GM19240 (cell line): ENCODE measurements around the gene OR52J3.
"Not testable (repeated sequence)": the region's sequence is repeated elsewhere in the genome, so short reads cannot be mapped to it uniquely, and the experiment has no call there.

Experiments
- DNase-seq: peaks from one replicate; pipeline ENCODE4 v3.0.0; 2011; ENCODE audit warnings: low spot score; ENCODE audit not compliant: insufficient read length

The OR52J3 gene

GRCh38 chr11:5046226-5046625 lies at the start of gene OR52J3:
OR52J3 (plus strand) TSS chr11:5046526; CDS start chr11:5046526, 0 bp downstream.
- no peak for DNase-seq

GRCh38 chr11:5004424-5005274 lies 41.7 kb upstream of the OR52J3 start:
- DNase-seq = no peak

- DNase-seq = no peak
Observed at GRCh38 chr11:5007561-5007960, 38.8 kb upstream of the OR52J3 start.

GRCh38 chr11:5011254-5011653 lies 35.1 kb upstream of the OR52J3 start:
- DNase-seq = no peak

GRCh38 chr11:5013012-5013411 lies 33.3 kb upstream of the OR52J3 start:
- DNase-seq = no peak

GRCh38 chr11:5021996-5022395 lies 24.3 kb upstream of the OR52J3 start:
- no peak for DNase-seq

GRCh38 chr11:5036669-5037068 lies 9.7 kb upstream of the OR52J3 start:
- DNase-seq = no peak

GRCh38 chr11:5037926-5038325 lies 8.4 kb upstream of the OR52J3 start:
- no peak for DNase-seq

GRCh38 chr11:5038341-5038740 lies 8.0 kb upstream of the OR52J3 start:
- no peak for DNase-seq

- no peak for DNase-seq
Observed at GRCh38 chr11:5040876-5041275, 5.5 kb upstream of the OR52J3 start.

- no peak for DNase-seq
Observed at GRCh38 chr11:5042091-5042490, 4.2 kb upstream of the OR52J3 start.

- no peak for DNase-seq
Observed at GRCh38 chr11:5043380-5043779, 2.9 kb upstream of the OR52J3 start.

- no peak for DNase-seq
Observed at GRCh38 chr11:5046754-5047330, 516 bp downstream of the OR52J3 start.

GRCh38 chr11:5058679-5059078 lies 12.4 kb downstream of the OR52J3 start:
- DNase-seq = not testable (repeated sequence)

- DNase-seq = no peak
Observed at GRCh38 chr11:5059391-5059790, 13.1 kb downstream of the OR52J3 start, which contains the start of gene OR52E2. OR52E2 (minus strand) TSS chr11:5059627; CDS start chr11:5059627, 0 bp downstream.

GRCh38 chr11:5065027-5065426 lies 18.7 kb downstream of the OR52J3 start:
- no peak for DNase-seq

- DNase-seq = no peak
Observed at GRCh38 chr11:5069272-5069671, 22.9 kb downstream of the OR52J3 start, which contains the start of gene OR52E1. OR52E1 (plus strand) TSS chr11:5069572.

- no peak for DNase-seq
Observed at GRCh38 chr11:5071799-5072198, 25.5 kb downstream of the OR52J3 start.

GRCh38 chr11:5081405-5081804 lies 35.1 kb downstream of the OR52J3 start:
- no peak for DNase-seq

GRCh38 chr11:5083602-5084001 lies 37.3 kb downstream of the OR52J3 start:
- DNase-seq = no peak

GRCh38 chr11:5088556-5088955 lies 42.2 kb downstream of the OR52J3 start:
- DNase-seq = no peak

- DNase-seq = no peak
Observed at GRCh38 chr11:5090668-5091067, 44.3 kb downstream of the OR52J3 start.
